Measurements from ENCODE around the gene RTP2.

The RTP2 gene

DNA sequence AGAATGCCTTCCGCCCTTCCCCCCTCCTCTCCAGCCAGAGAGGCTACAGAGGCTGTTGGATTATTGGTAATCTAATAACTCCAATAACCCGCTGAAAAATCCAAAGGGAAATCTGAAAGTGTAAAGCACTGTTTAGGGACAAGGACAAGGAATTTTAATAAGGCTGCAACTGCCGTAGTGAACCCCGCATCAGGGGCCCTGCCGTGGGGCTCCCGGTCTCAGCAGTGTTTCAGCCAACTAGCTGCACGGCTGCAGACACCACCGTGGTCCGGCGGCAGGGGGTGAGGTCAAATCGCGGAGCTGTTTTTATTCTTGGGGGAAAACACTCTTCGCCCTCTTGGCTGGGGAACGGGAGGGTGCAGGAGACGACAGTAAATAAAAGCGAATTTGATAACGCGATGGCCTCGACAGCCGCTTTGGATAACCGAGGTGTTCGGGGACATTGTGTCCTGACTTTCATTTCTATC is 36.8 kb upstream of the RTP2 start:
- DNase-seq (ENCODE audit: low read depth in 2 of 2, low spot score in 1 of 2), result no peak

DNA sequence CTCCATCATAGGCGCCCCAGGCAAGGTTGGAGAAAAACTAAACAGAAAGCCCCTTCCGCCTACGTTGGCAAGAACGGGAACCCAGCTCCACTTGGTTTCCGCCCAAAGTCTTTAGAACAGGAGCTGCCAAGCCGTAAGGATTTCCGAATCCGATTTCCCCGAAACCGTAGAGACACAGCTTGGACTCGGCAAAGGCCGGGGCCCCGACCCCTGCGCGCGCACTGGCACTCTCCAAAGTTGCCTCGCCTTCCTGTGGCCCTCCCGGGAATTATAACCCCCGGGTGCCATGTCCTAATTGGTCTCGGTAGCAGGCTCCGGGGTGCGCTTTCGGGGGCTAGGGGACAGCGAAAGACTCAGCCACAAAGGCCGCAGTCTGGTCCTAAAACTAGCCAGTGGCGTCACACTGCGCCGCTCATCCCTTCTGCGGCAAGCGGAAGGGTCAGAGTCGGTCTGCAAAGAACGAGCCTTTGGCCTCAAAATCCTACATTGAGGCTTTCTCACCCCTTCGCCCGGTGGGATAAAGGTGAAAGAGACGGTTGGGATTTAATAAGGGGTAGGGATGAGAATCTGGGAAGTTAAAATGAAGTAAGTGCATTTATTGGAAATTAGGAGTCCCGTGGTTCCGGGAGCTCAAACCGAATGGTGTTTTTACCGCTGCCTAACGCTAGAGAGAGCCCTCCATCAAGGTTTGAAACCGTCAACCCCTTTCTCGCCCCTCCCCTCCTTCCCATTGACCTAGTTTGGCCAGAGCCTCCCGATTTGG is 36.2 kb upstream of the RTP2 start:
- DNase-seq (ENCODE audit: low read depth in 2 of 2, low spot score in 1 of 2), result peak in 1 of 2 donors; percentile 44

DNA sequence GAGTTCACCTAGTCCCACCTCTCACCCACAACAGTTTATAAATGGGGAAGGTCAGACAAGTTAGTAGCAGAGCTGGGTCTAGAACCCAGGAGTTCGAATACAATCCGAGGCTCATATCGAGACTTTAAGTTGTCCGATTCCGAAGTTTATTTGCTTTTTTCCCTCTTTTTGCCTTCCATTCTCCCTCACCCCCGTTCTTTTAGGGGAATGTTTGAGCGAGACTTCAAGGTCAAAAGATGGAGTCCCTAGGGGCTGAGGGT is 35.6 kb upstream of the RTP2 start:
- no peak for DNase-seq (ENCODE audit: low read depth in 2 of 2, low spot score in 1 of 2)

DNA sequence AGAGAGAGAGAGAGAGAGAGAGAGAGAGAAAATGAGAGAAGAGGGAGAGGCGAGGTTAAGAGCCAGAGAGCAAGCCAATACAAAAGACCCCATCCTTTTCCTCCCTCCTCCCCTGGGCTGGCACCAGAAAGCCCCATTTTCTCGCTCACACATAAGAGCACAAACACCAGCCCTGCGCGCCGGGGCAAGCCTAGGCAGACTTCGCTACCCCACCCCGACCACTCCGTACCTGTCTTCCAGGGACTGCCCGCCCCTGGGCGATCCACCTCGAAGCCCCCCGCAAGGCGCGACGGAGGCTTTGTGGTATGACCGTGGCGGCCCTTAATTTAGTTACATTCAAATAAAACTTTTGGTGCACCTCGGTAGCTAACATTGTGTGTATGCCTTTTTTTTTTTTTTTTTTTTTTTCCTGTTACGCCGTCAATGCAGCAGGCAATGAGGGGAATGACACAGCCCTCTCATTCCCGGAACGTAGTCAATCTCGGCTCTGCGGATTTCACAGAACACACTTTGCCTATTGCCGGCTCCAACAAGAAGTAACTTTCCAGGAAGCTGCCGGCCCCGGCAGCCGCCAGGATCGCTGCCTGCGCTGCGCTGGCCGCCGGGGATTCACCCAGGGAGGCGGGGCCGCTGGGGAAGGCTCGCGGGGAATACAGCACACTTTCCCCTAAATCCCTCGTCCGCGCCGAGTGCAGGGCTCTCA is 35.2 kb upstream of the RTP2 start:
- DNase-seq (ENCODE audit: low read depth in 2 of 2, low spot score in 1 of 2), result no peak

DNA sequence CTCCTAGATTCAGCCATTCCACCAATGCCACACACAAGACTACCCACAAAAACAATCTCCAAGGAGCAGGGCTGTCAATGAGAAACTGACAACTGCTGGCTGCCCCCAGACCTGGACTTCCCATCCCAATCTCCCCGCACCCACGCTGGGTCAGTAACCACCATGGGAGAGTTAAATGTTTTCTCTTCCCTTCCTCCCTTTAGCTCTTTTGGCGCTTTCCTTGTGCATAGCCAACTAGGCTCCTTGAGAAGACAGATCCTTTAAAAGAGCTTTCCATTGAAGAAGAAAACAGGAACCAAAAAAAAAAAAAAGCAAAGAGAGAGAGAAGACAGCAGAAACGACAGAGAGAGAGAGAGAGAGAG is 34.6 kb upstream of the RTP2 start:
- DNase-seq (ENCODE audit: low read depth in 2 of 2, low spot score in 1 of 2), result no peak

DNA sequence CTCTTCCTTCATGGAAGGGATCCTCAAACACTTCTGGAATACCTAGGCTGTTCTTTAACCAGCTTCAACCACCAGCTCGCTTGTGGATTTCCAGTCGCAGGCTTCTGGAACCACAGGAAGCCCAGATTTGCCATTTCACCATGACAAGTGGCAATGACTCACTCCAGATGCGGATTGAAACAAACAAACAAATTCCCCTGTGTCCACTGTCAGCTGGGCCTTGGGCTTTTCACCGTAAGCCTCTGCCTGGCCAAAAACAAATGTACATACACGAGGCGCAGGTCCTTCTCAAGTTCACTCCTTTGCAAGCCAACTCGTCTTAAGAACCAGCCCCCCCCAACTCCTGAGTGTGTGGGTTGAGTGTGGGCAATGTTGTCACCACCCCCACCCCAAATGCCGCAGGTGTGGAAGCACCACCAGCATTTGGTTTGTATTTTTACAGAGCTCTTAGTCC is 34.1 kb upstream of the RTP2 start:
- no peak for DNase-seq (ENCODE audit: low read depth in 2 of 2, low spot score in 1 of 2)

DNA sequence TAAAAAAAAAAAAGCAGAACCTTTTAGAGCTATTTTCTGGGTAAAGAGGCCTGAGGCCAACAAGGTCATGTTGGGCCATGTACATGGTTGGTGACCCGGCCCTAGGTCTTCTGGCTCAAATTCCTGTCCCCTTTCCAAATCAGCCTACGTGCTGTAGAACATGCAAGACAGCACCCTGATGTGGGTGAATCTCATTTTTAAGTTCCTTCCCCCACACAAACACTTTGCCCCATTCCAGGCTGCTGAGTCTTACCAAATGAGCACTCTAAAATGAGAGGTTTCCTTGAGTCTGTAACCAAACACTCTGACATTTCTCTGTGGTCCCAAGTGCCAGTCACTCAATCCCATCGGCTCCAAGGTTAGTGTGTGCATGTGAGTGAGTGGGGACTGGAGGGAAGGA is 33.5 kb upstream of the RTP2 start:
- DNase-seq (ENCODE audit: low read depth in 2 of 2, low spot score in 1 of 2), result no peak

DNA sequence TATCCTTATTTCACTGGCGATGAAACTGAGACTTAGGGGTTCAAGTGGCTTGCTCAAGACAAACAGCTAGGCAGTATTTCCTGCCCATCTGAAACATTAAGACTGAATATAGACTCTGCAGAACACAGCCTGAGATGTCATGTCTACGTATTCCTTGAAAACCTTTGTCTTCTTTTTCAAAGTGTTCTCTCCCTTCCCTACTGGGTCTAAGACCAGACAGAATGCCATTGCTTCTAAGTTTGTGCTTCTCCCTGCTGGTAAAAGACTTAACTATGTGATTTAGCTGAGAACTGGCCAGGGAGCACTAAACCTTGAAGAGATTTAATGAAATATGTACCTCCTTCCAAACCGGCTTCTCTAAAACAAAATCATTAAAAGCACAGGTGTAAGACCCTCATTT is 33.0 kb upstream of the RTP2 start:
- DNase-seq (ENCODE audit: low read depth in 2 of 2, low spot score in 1 of 2), result no peak

DNA sequence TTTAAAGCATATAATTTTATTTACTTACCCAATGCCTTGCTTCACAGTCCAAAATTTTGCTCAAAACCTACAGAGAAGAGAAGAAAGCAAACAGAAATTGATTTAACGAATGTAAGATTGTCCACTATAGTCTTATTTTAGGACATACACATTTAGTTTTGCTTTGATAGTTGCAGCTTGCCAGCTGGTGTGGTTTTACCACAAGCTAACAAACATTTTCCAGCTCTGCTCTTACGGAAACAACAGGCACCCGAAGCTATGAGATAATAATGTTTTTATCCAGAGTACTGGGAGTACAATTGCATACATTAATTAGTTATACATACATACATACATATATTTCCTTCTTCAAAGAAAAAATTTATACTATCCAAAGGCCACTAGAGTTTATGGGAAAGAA is 32.5 kb upstream of the RTP2 start:
- DNase-seq (ENCODE audit: low read depth in 2 of 2, low spot score in 1 of 2), result no peak

DNA sequence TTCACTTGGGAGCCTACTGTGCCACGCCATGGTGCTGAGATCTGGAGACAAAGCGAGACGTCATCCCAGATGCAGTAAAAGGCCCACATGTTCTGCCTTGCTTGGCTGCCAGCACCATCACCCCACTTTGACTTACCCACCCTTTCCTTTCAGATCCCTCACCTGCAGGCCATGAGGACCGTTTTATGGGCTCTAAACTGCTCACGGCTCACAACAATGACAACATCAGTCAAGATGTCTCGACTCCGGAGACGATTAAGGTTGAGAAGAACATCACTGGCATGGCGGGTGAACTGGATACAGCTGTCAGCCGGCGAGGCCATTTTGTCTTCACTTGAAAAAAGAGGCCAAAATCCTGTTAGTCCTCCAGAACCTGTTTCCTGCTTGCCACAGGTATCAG is 31.0 kb upstream of the RTP2 start:
- no peak for DNase-seq (ENCODE audit: low read depth in 2 of 2, low spot score in 1 of 2)

DNA sequence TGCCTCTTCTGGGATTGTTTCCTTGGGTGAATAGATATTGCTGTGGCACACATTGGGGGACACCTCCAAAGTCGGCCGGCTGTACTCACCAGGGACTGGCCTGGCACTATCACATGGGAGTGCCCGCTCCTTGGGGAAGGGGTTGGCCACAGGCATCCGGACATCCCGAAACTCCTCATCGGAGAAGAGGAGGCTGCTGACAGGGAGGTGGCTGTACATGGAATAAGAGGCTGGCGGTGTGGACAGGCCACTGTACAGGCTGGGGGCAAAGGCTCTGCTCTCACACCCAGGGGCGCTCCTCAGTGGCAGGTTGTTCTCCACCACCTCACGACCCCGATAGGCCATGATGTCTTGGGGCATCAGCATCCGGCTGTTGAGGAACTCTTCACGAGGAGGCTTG is 27.2 kb upstream of the RTP2 start:
- no peak for DNase-seq (ENCODE audit: low read depth in 2 of 2, low spot score in 1 of 2)

DNA sequence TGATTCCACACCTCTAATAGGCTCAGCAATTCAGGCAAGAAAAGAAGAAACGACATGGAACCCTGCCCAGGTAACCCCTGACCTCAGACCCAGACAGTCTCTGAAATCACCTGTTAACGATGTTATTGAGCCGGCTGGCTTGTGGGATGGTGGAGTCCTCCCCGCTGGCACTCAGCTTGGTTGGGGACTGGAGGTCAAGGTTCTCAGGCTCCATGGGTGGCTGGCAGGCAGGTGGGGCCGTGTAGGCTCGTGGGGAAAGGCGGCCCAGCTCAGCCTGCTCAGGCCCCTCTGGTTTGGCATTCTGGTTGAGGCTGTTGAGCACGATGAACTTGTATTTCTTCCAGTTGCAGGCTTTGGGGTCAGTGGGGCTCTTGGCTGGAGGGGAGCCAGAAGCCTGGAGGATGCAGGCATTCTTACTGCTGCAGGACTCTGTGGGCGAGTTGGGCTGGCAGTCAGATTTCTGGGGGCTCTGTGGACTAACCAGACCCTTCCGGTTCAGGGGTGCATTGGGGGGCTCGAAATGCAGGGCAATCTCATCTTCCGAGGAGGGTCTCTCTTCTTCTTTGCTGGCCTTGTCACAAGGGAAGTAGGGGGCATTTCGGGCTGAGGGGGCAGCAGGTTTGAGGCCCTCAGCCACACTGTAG is 26.7 kb upstream of the RTP2 start:
- no peak for DNase-seq (ENCODE audit: low read depth in 2 of 2, low spot score in 1 of 2)

DNA sequence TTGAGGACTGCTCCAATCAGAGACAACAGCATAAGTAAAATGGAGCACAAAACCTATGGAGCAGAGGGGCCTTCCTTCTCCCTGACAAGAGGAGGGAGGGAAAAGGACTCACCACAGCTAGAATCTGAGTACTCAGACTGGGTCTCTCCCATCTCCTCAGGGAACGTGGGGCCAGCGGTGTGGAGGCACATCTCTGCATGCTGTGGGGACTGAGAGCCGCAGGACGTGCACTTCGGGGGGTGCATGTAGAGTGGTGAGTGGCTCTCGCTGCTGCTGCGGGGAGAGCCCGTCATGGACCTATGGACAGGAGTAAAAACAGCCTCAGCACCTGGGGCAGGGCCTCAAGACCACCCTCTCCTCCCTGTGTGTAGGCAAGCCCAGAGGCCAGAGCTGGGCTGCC is 25.9 kb upstream of the RTP2 start:
- DNase-seq (ENCODE audit: low read depth in 2 of 2, low spot score in 1 of 2), result no peak

DNA sequence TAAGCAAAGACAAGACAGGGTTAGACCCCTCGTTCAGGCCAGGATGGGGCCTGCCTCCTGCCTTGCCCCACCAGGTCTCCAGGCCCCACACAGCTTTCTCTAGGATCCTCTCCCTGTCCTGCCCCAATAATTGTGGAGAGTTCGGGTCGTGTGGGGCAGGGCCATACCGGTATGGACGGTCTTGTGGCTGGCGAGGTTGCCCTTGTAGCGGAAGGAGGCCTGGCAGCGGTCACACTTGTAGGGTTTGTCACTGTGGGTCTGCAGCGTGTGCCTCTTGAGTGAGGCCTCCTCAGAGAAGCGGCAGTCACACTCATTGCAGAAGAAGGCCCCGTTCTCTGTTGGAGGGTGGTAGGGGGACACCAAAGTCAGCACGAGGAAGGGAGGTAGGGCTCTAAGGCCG is 24.2 kb upstream of the RTP2 start:
- no peak for DNase-seq (ENCODE audit: low read depth in 2 of 2, low spot score in 1 of 2)

DNA sequence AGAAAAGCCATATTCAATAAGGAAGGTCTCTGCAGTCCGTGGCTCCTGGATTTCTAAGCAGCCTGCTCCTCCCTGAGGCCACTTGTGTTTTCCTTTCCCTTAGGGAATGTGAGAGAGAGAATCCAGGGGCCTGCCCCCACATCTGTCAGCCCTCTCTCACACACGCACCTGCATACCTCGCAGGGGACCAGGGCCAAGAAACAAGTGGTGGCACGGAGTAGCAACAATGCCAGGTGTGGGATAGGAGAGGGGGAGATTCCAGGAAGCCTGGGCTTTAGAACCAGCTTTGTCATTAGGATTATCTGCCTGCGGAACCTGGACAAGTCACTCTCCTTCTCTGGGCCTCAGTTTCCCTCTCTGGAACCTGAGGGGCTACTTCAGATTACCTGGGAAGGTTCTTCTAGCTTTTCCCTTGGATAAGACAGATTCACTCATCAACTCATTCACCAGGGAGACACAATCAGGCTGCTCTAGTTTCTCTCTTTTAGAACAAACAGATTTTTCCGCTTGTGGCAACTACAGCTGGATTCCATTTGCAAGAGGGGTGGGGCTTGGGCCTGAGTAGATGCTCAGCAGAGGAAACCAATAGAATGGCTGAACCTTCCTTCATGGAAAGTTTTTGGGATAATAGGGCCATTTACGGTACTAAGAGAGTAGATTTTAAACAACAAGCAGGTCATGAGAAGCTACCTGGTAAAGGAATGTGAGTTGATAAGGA is 23.5 kb upstream of the RTP2 start:
- no peak for DNase-seq (ENCODE audit: low read depth in 2 of 2, low spot score in 1 of 2)

DNA sequence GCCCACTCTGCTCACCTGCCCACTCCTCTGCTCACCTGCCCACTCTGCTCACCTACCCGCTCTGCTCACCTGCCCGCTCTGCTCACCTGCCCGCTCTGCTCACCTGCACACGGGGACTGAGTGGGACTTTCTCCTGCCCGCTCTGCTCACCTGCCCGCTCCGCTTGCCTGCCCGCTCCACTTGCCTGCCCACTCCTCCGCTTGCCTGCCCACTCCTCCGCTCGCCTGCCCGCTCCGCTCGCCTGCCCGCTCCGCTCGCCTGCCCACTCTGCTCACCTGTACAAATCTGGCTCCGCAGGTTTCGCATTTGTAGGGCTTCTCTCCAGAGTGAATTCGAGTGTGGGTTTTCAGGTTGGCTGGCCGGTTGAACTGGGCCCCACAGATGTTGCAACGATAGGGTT is 22.9 kb upstream of the RTP2 start:
- no peak for DNase-seq (ENCODE audit: low read depth in 2 of 2, low spot score in 1 of 2)

DNA sequence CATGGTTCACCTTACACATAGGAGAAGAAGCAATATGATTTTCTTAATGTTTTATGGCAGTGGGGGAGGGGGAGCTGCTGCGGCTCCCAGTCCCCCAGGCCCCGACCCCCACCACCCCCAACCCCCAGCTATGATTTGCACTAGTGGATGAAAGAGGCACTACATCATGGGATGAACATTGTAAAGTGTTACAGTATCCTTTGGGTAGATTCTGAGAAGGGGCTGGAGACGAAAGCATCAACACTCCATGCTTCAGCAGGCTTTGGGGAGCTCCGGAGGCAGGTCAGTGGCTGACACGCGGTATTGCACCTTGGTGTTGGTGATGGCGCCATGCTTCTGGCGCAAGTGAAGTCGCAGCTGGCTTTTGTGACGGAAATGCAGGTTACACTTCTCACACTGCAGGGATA is 19.9 kb upstream of the RTP2 start:
- DNase-seq (ENCODE audit: low read depth in 2 of 2, low spot score in 1 of 2), result no peak

DNA sequence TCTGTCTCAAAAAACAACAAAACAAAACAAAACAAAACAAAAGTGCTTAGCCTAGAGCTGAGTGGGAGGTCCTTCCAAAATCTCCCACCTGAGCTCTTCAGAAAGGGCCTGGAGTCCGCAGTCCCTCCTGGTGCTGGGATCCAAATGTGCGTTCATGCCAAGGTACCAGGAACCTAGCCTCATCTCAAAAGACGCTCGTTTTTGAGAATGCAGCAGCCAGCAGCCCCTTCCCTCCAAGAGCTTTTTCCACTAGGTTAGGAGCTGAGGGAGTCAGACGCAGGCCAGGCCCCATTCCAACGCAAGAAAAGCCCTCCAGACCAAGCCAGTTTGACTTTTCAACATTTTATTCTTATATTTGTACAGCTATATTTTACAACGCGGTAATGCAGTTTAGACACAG is 18.7 kb upstream of the RTP2 start:
- no peak for DNase-seq (ENCODE audit: low read depth in 2 of 2, low spot score in 1 of 2)

DNA sequence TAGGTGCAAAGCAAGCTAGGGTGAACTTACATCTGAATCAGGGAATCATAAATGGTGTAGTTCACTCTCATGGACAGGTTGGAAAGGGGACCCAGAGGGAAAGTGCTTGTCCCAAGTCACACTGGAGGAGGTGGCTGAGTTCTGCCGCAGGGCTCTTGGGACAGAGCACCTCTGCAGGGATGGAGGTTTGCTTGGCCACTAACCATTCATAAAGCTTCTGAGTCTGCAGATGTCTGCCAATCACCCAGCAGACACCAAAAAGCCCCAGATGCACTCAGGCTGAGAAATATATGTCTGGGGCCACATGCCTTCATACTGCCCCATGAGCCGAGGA is 17.9 kb upstream of the RTP2 start:
- DNase-seq (ENCODE audit: low read depth in 2 of 2, low spot score in 1 of 2), result no peak

DNA sequence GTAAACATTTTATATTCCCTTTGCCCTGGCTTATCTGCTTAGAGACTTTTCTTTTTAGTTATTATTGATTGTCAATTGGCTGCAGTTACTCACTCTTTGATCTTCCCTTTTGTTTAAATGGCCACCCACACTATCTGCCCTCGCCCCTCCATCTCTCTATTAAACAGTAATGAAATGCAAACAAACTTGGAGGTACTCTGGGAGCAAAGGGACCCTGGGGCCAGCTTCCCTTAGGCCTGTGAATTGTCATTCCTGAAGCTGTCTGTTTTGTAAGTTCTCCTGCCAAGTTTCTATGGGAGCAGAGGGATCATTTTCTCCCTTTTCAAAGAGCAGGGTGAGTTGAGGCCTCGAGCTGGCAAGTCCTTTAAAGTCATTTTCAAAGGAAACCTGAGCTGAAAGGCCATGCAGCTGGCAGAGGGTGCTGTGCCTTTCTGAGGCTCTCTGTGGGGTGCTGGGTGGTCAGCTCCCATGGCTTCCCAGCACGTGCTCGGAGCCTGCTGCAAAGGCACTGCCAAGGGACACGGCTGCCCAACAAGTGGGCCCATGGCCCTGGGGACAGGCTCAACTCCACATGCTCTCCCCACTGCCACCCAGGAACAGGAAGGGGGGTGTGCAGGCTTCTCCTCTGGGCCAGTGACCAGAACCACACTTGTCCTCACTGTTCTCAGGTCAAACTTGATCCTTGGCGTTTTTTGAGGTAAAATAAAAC is 17.4 kb upstream of the RTP2 start:
- no peak for DNase-seq (ENCODE audit: low read depth in 2 of 2, low spot score in 1 of 2)

DNA sequence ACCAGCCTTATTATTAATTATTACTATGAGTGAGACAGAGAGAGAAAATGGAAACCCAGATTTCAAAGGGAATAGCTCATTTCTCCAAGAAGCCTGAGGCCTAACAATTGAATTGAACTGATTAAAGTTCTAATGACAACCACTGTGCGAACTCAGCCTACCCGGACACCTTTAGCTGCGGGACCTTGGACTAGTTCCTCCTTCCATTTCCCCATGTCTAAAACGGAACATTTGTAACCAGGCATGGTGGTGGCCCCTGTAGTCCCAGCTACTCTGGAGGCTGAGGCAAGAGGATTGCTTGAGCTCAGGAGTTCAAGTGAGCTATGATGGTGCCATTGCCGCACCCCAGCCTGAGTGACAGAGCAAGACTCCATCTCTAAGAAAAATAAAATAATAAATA is 16.4 kb upstream of the RTP2 start:
- DNase-seq (ENCODE audit: low read depth in 2 of 2, low spot score in 1 of 2), result no peak

DNA sequence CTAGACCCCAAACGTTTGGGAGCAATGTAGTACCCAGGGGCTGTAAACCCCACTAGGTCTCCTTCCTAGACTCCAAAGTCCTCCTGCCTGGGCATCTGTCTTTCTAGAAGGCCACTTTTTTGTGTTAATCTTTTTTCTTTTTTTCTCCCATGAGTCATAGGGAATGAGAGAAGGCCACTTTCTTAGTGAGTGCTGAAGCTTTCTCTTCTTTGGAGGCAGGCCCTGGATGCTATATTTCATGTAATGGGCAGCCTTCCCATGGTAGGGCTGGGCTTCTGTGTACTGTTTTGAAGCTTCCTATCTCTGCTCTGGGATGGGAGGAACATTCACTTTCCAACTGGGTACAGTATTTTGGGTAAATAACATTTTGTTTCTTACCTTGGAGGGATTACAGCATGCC is 15.2 kb upstream of the RTP2 start:
- no peak for DNase-seq (ENCODE audit: low read depth in 2 of 2, low spot score in 1 of 2)

Measured in stimulated activated CD8-positive, alpha-beta memory T cell treated with anti-CD3 and anti-CD28 coated beads, Interleukin-4, amount 100 ng/mL, for 1 hour (primary cell).